ENCODE measurements around the gene NINJ1. TPM values are rescaled to one million over a fixed set of nuclear protein-coding genes. Genes with fewer than 3 reads are reported as not detected.

Gene NINJ1
- total RNA-seq, 4 donors from 2014 or later: 20.6 to 87.4 (median 44.2) TPM

GRCh38 chr9:93091453-93092081, 42.5 kb downstream of the NINJ1 start:
- Histone ChIP-seq H3K27me3 (no peaks in the 10 kb centered on the region), H3K9me3 (peaks cover 0 to 5% of the 10 kb centered on the region in 2 donors), H3K4me3 (no peak overlapping the region), H3K27ac (no peak overlapping the region), H3K4me1 (no peaks in the 10 kb centered on the region), H3K36me3 (no peaks in the 10 kb centered on the region)
- TF ChIP-seq CTCF (IDR thresholded peaks at IDR 0.05) (no peak), POLR2A (IDR thresholded peaks at IDR 0.05) (no peak)
- peak; percentile 68 to 75 for DNase-seq
- intact Hi-C loops (cut with DNase I; ENCODE audit: low total_unique reads): no loop called here

GRCh38 chr9:93091056-93091452, 43.0 kb downstream of the NINJ1 start:
- intact Hi-C loops (cut with DNase I; ENCODE audit: low total_unique reads): no loop called here
- H3K9me3 ChIP-seq: peaks cover 0 to 5% of the 10 kb centered on the region in 2 donors
- no peak overlapping the region for H3K4me3 ChIP-seq
- TF ChIP-seq POLR2A (IDR thresholded peaks at IDR 0.05) (no peak), CTCF (IDR thresholded peaks at IDR 0.05) (no peak)
- no peaks in the 10 kb centered on the region for H3K4me1 ChIP-seq
- H3K36me3 ChIP-seq: no peaks in the 10 kb centered on the region
- DNase-seq: peak in 1 of 2 donors; percentile 8
- no peaks in the 10 kb centered on the region for H3K27me3 ChIP-seq
- no peak overlapping the region for H3K27ac ChIP-seq

GRCh38 chr9:93090091-93090655, 43.9 kb downstream of the NINJ1 start:
- TF ChIP-seq CTCF (IDR thresholded peaks at IDR 0.05): no peak
- no peak for TF ChIP-seq POLR2A (IDR thresholded peaks at IDR 0.05)
- Histone ChIP-seq H3K9me3 (peaks cover 0 to 5% of the 10 kb centered on the region in 2 donors), H3K27ac (no peak overlapping the region), H3K4me3 (no peak overlapping the region), H3K4me1 (no peaks in the 10 kb centered on the region), H3K27me3 (no peaks in the 10 kb centered on the region), H3K36me3 (no peaks in the 10 kb centered on the region)
- intact Hi-C loops (cut with DNase I; ENCODE audit: low total_unique reads): no loop called here
- DNase-seq: peak in 1 of 2 donors; percentile 2

- H3K36me3 ChIP-seq: no peaks in the 10 kb centered on the region
- no peaks in the 10 kb centered on the region for H3K4me1 ChIP-seq
- no peak overlapping the region for H3K27ac ChIP-seq
- intact Hi-C loops (cut with DNase I; ENCODE audit: low total_unique reads): no loop called here
- no peaks in the 10 kb centered on the region for H3K27me3 ChIP-seq
- TF ChIP-seq POLR2A (IDR thresholded peaks at IDR 0.05) (no peak), CTCF (IDR thresholded peaks at IDR 0.05) (no peak)
- H3K9me3 ChIP-seq: peaks cover 0 to 5% of the 10 kb centered on the region in 2 donors
- DNase-seq: peak; percentile 10 to 11
- H3K4me3 ChIP-seq: no peak overlapping the region
Observed at GRCh38 chr9:93089481-93089991, 44.5 kb downstream of the NINJ1 start.

GRCh38 chr9:93089024-93089423, 45.0 kb downstream of the NINJ1 start:
- H3K9me3 ChIP-seq: peaks cover 0 to 5% of the 10 kb centered on the region in 2 donors
- DNase-seq: no peak
- intact Hi-C loops (cut with DNase I; ENCODE audit: low total_unique reads): no loop called here

More at GRCh38 chr9:93089024-93089423, 45.0 kb downstream of the NINJ1 start:
- TF ChIP-seq POLR2A (IDR thresholded peaks at IDR 0.05) (no peak), CTCF (IDR thresholded peaks at IDR 0.05) (no peak)
- no peaks in the 10 kb centered on the region for H3K4me1 ChIP-seq
- no peaks in the 10 kb centered on the region for H3K27me3 ChIP-seq
- H3K4me3 ChIP-seq: no peak overlapping the region
- H3K36me3 ChIP-seq: no peaks in the 10 kb centered on the region
- H3K27ac ChIP-seq: no peak overlapping the region
